ENCODE measurements around the gene HHLA2. TPM values are rescaled to one million over a fixed set of nuclear protein-coding genes. Genes with fewer than 3 reads are reported as not detected.

HHLA2 gene
- total RNA-seq, 1 donor from 2014 or later, result not detected

Other genes starting within 250 kb of the HHLA2 start
- 89.6 TPM for gene CD47, start 205.5 kb upstream of the HHLA2 start, total RNA-seq (ENCODE audit: unreplicated experiment)
- gene IFT57, start 74.1 kb upstream of the HHLA2 start, total RNA-seq (ENCODE audit: unreplicated experiment), result 31.4 TPM
- 0.23 TPM for gene MYH15, start 214.0 kb downstream of the HHLA2 start, total RNA-seq (ENCODE audit: unreplicated experiment)